WERI-Rb-1 (cell line): ENCODE data around the gene STUM.
A peak's percentile ranks its signal among the peaks of the same experiment; 100 is the strongest.

Experiments
- DNase-seq: peaks from one replicate; pipeline ENCODE4 v3.0.0-alpha.2; 2020
- H3K27ac ChIP-seq: fragments of 250-450 bp; sonication (Bioruptor Pico); 2 replicates; pipeline ENCODE4 v1.5.1; 2020; ENCODE audit warnings: mild to moderate bottlenecking, moderate library complexity
- H3K27me3 ChIP-seq: fragments of 250-450 bp; sonication (Bioruptor Pico); 2 replicates; pipeline ENCODE4 v1.5.1; 2021; ENCODE audit warnings: mild to moderate bottlenecking, low read depth, moderate library complexity; ENCODE audit not compliant: insufficient read depth, severe bottlenecking
- H3K36me3 ChIP-seq: fragments of 250-450 bp; sonication (Bioruptor Pico); 2 replicates; pipeline ENCODE4 v1.5.1; 2020; ENCODE audit warnings: mild to moderate bottlenecking, moderate library complexity
- H3K4me3 ChIP-seq: 2 replicates; pipeline ENCODE4 v1.5.1; 2011; ENCODE audit warnings: low read depth, mild to moderate bottlenecking, control low read depth, low read length
- H3K9me3 ChIP-seq: fragments of 250-450 bp; sonication (Bioruptor Pico); 2 replicates; pipeline ENCODE4 v1.5.1; 2021; ENCODE audit warnings: mild to moderate bottlenecking, moderate library complexity; ENCODE audit not compliant: severe bottlenecking
- TF ChIP-seq, protein P1 (sequence below): IDR thresholded peaks from 2 replicates; pipeline ENCODE4 v1.5.1; 2011; ENCODE audit warnings: low read depth, mild to moderate bottlenecking, control low read depth, inconsistent platforms, low read length

Gene STUM

DNA sequence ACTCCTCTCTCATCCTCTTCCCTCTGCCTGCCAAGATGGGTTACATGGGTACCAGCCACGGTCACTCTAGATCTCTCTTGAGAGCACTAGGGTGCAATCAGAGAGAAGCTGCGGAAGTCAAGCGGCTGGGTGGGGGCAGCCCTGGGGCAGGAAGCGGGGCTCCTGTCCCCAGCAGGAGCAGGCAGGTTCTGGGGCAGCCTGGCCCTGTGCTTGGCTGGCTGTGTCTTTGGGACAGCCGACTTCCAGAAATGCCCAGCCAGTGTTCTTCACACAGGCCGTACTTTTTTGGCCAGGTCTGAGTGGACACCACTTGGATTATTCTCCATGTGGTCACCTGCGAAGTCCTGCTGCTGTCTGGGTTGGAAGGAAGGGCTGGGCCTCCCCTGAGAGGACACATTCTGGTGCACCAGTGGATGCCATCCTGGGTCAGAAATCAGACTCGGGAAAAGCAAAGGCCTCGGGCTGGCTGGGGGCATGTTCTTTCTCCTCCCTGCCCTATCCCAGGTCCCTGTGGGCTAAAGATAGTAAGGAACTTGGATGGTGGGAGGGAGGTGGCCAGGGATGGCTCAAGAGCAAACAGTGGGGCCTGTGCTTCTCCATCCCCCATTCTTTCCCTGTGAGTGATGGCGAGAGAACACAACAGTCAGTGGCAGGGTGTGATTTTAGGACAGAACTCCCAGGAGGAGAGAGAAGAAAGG lies 96.9 kb downstream of the STUM start:
- no peaks in the 10 kb centered on the region for H3K36me3 ChIP-seq
- H3K27me3 ChIP-seq, result no peaks in the 10 kb centered on the region
- H3K9me3 ChIP-seq, result no peaks in the 10 kb centered on the region
- H3K4me3 ChIP-seq, result no peak overlapping the region
- TF ChIP-seq, protein P1, sequence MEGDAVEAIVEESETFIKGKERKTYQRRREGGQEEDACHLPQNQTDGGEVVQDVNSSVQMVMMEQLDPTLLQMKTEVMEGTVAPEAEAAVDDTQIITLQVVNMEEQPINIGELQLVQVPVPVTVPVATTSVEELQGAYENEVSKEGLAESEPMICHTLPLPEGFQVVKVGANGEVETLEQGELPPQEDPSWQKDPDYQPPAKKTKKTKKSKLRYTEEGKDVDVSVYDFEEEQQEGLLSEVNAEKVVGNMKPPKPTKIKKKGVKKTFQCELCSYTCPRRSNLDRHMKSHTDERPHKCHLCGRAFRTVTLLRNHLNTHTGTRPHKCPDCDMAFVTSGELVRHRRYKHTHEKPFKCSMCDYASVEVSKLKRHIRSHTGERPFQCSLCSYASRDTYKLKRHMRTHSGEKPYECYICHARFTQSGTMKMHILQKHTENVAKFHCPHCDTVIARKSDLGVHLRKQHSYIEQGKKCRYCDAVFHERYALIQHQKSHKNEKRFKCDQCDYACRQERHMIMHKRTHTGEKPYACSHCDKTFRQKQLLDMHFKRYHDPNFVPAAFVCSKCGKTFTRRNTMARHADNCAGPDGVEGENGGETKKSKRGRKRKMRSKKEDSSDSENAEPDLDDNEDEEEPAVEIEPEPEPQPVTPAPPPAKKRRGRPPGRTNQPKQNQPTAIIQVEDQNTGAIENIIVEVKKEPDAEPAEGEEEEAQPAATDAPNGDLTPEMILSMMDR, result no peak
- peak overlapping the region; percentile 56 for H3K27ac ChIP-seq
- DNase-seq, result no peak

DNA sequence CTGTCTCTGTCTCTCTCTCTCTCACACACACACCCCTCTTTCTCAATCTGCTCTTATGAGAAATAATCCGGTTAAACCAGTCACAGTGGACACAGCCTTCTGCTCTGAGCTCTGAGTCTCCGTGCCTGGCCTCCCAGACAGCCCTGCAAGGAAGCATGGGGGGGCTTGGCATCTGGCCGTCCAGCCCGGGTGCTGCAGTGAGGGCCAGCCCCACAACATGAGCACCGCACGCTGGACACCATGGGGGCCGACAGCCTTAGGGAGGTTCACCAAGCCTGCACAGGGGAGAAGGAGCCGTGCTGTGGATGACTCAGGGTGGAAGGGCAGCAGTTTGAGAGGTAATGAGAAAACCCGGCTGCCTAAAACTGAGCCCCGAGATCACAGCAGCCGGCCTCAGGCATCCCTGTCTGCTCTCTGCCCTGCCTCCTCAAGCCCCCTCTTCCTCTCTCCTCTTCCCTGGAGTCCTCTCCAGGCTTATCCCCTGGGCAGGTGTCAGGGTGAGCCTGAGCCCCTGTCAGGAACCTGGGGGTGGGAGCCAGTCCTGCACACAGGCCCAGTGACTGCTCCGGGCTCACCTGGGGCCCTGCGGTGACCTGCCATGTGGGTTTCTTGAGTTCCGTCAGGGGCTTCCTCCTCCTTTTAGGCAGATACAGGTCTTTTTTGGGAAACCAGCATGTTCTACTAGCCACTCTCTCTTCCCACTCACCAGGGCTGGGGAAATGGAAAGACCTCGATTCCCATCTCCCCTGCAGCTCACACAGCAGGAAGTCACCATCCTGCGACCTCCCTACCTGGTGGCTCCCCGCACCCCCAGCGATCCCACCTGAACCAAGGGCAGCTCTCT lies 97.7 kb downstream of the STUM start:
- Histone ChIP-seq H3K27me3 (no peaks in the 10 kb centered on the region), H3K36me3 (no peaks in the 10 kb centered on the region), H3K9me3 (no peaks in the 10 kb centered on the region), H3K27ac (peak overlapping the region; percentile 37), H3K4me3 (no peak overlapping the region)
- TF ChIP-seq, protein P1, result no peak
- peak; percentile 65 for DNase-seq

DNA sequence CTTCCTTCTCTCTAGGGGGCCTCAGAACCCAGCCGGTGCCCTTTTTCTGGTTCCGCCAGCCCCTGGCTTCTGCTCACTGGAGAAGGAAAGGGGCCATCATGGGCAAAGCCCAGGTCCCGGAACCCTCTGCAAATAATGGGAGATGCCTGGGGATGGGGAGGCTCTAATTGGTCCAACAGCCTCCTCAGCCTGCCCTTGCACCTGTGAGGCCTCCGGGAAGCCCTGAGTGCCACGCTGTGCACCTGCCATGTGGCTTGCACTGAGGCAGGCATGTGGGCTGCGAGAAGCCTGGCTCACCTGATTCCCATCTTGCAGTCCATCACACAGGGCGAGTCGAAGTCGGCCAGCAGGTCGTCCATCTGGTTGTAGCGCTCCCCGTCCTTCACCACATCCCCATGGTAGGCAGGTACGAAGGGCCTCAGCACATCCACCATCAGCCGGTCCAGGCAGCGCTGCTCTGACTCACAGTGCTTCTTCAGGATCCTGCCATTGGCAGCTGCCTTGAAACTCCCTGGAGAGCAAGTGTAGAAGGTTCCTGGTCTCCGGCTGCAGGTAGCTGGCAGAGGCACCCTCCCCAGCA lies 98.4 kb downstream of the STUM start:
- no peaks in the 10 kb centered on the region for H3K27me3 ChIP-seq
- DNase-seq, result no peak
- H3K36me3 ChIP-seq, result no peaks in the 10 kb centered on the region
- no peak overlapping the region for H3K27ac ChIP-seq
- TF ChIP-seq, protein P1, result no peak
- no peaks in the 10 kb centered on the region for H3K9me3 ChIP-seq
- no peak overlapping the region for H3K4me3 ChIP-seq

DNA sequence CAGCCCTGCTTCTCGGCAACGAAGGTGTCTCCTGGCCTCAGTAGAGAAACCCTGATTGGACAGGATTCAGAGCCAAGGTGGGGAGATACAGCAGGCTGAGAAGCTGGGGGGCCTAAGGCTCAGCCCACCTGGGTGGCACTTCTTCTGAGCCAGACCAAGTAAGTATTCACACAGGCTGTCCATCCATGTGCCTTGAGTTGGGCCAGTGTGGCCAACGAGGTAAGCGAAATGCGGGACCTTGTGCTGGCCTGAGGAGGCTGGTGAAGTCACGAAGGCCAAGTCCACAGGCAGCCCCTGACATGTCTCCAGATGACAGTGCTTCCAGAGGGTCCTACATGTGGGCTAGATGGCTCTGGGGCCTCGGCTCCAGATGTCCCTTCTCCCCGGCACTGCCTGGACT lies 99.2 kb downstream of the STUM start:
- H3K27me3 ChIP-seq, result no peaks in the 10 kb centered on the region
- TF ChIP-seq, protein P1, result no peak

DNA sequence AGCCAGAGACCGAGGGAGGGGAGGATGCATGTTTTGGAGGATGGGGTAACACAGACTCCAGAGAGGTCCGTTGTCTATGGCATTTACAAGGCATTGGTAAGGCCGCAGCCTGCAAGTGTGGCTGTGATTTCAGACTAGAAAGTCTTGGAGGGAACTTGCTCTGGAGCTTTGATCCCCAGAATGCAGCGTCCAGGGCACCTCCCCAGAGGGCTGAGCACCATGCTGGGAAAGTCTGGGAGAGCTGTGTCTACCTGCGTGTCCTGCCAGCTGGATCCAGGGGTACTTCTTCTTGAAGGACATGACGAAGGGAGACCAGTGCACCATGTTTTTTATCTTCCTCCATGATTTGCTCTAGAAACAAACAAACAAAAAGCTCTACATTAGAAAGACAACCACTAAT lies 99.9 kb downstream of the STUM start:
- no peak overlapping the region for H3K27ac ChIP-seq
- no peak overlapping the region for H3K4me3 ChIP-seq
- TF ChIP-seq, protein P1, result no peak
- H3K9me3 ChIP-seq, result no peaks in the 10 kb centered on the region
- DNase-seq, result no peak
- no peaks in the 10 kb centered on the region for H3K27me3 ChIP-seq
- H3K36me3 ChIP-seq, result no peaks in the 10 kb centered on the region

More for the DNA sequence above, 99.2 kb downstream of the STUM start:
- Histone ChIP-seq H3K9me3 (no peaks in the 10 kb centered on the region), H3K27ac (no peak overlapping the region), H3K36me3 (no peaks in the 10 kb centered on the region), H3K4me3 (no peak overlapping the region)
- no peak for DNase-seq
